HK-2 (cell line): Measurements from ENCODE around the gene TRAF3.

Source experiments
- DNase-seq: peaks from one replicate; pipeline ENCODE4 v3.0.0-alpha.2; 2018; ENCODE audit not compliant: unreplicated experiment

TRAF3 gene

GRCh38 chr14:102937331-102938175, 160.3 kb downstream of the TRAF3 start:
- no peak for DNase-seq

GRCh38 chr14:102938191-102938590, 160.9 kb downstream of the TRAF3 start:
- no peak for DNase-seq

- DNase-seq = no peak
Observed at GRCh38 chr14:102939329-102939728, 162.1 kb downstream of the TRAF3 start.

GRCh38 chr14:102939820-102940561, 162.7 kb downstream of the TRAF3 start:
- no peak for DNase-seq

GRCh38 chr14:102940729-102941362, 163.6 kb downstream of the TRAF3 start:
- no peak for DNase-seq

- no peak for DNase-seq
Observed at GRCh38 chr14:102941419-102942011, 164.3 kb downstream of the TRAF3 start.

DNA sequence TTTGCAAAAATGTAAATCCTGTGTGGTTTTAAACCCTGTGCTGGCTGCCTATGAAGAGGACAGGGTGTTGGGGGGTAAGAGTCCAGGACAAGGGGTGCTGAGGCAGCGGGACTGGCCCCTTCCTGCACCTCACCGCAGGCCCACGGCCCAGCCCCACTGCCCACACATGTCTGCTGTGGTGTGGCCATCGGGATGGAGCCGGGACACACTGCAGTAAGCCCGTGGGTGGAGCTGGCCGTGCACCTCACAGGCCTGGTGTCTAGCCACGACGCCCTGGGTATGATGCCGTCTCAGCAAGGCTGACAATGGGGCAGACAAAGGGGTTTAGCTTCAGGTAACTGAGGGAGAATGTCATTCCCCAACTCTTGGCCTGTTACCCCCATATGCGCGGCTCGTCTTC, 164.8 kb downstream of the TRAF3 start:
- DNase-seq = no peak

GRCh38 chr14:102943454-102943853, 166.2 kb downstream of the TRAF3 start:
- no peak for DNase-seq

GRCh38 chr14:102943979-102944378, 166.7 kb downstream of the TRAF3 start:
- no peak for DNase-seq

- DNase-seq = no peak
Observed at GRCh38 chr14:102944448-102945330, 167.4 kb downstream of the TRAF3 start.

DNA sequence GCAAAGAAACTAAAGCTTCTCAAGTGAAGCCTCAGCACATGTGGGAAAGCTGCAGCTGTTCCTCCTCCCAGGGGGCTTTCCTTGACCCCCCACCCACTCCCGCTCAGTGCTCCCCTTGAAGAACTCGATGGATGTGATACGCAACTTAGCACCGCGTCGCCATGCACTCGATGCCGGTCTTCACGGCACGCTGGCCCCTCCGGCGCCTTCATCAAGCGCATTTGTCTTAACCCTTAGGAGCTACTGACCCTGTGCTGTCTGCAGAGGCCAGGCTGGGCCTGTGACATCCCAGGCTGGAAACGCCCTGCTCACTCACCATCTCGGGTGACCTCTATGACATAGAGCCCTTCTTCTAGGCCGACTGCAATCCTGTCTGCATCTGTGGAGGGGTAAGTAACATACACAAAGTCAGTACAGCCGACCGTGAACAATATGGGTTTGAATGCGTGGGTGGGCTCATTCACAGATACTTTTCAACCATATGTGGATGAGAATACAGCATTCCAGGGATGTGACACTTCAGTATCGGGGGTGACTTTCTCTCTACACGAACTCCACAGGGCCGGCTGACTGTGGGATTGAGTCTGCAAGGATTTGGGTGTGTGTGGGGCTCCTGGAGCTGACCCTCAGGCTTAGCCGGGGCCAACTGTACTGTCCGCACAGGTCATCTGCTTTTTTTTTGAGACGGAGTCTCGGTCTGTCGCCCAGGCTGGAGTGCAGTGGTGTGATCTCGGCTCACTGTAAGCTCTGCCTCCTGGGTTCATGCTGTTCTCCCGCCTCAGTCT, 168.3 kb downstream of the TRAF3 start:
- DNase-seq = no peak

DNA sequence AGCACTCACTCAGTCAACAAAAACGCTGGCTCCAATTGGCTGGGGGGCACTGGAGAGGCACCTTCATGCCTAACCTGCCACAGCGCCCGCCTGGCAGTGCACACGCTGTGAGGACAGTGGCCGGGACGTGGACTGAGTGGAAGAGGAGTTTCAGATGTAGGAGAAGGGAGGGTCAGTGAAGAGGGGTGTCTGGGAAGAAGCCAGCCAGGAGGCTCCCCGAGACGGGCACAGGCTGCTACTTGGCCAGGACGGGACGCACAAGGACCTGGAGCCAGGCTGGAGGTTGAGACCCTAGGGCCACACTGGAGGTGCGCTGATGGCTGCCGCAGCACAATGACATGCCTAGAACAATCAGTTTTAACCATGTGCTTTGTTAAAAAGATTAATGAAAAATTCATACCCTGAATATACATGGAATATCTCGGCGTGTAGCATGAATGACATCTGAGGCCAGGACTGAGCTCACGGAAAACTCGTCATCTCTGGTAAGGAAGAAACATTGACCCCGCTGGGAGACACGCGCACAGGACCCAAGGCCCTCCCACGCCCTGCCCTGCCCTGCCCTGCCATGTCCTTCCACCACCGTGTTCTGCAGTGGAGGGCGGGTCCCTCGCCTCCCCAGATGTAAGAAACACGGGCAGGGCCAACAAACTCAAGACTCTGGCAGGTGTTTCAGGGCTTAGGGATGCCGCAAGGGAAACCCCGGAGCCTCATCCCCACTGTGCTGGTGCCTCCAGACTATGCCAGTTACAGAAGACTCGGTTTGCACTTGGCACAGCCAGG, 170.3 kb downstream of the TRAF3 start:
- no peak for DNase-seq

- DNase-seq = no peak
Observed at GRCh38 chr14:102948698-102949061, 171.4 kb downstream of the TRAF3 start.

DNA sequence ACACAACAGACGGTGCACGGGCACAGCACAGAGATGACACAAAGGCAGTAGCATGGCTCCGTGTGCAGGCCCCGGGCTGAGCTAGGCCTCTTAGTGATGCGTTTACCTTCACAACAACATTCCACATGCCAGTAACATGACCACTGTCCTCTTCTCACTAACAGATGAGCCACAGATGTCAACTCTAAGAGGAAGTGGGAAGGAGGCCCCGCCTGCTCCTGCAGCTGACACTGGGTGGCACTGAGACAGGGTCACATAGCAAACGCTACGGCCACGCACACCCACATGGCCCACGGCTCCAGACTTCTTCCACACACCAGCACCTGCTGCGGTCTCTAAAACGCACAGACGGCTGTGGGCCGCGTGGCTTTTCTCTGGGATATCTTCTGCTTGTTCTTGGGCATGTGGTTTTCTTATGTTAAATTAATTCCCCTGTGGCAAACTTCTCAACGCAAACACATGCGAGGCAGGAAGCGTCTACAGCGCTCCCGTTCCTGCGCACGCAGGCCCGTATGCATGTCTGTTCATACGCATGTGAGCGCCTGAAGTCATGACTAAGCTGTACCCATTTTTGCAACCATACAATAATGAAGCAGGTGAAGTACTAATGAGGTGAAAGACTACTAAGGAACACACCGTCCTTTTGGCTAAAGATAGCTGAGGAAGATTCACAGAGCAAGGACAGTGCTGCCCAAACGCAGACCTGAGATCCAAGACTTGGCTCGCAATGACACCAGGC, 172.0 kb downstream of the TRAF3 start:
- DNase-seq = no peak

DNA sequence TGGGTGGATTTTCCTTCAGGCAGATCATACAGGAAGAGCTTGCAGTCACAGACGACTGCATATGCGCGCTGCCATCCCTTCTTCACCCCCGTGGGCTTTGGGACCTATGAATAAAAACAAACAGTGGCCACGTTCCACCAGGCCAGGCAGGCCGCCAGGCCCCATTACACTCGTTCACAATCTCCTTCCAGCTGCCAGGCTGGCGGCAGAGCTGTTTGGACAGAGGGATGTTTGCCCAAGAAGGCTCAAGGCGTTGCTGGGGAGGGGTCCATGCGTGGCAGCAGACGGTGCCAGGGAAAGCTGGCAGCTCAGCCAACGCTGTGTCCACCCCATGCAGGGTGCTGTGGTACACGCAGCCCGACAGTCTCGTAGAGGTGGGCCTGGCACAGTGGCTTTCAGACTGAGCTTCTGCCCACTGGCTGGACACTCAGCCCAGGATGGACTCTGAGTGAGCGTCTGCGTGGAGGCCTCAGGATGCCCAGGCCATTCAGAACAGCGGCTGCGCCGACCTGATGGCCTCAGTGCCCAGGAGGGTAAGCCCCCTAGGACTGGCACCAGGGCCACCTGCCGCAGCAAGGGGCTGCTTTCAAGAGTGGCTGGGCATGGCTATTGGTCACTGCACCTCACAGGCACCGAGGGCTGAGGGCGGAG, 172.7 kb downstream of the TRAF3 start:
- no peak for DNase-seq

DNA sequence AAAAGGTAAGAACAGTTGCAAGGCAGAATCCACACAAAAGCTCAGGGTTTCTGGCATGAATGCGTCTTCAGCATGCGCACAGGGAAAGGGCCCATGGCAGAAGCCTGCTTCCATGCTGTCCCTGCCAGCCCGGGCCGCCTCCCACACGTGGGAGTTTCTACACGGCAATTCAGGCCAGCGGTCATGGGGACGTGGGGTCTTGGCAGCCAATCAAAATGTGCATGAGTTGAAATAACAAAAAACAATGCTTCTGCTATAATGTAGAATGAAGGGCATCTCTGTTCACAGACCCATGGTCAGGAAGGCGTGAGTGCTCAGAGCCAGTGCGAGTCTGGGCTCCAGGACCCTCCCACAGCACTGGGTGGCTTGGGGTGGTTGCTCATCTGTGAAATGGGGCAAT, 173.8 kb downstream of the TRAF3 start:
- no peak for DNase-seq

- DNase-seq = no peak
Observed at GRCh38 chr14:102951799-102952198, 174.6 kb downstream of the TRAF3 start.

GRCh38 chr14:102952276-102952675, 175.0 kb downstream of the TRAF3 start:
- DNase-seq = no peak

DNA sequence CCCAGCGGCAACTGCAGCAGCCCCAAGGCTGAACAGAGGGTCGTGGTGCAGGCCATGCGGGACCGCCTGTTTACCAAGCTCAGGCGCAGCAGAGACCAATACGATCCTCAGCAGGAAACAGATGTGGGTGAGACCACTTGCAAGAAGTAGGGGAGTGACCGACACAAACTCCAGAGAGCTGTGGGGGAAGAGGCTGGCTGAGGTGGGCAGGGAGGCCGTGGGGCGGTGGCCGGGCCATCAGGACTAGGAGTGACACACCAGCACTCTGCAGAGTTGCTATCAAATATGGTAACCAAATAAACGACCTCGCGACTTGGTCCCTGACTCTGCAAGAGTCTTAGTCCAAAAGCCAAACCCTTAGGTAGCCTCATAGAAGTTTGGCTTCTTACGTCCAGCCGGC, 175.9 kb downstream of the TRAF3 start:
- no peak for DNase-seq
